ENCODE measurements around the gene CA10.

Gene CA10

GRCh38 chr17:52158450-52159042 is at the start of gene CA10:
TSS of gene CA10 (minus strand) at chr17:52158714.
- Histone ChIP-seq H3K4me1 (ENCODE audit: control insufficient read depth, insufficient read depth, low read length) (no peaks in the 10 kb centered on the region), H3K27me3 (ENCODE audit: control insufficient read depth, insufficient read depth, low read length) (peaks cover 42% of the 10 kb centered on the region), H3K9ac (ENCODE audit: low read length) (no peak within 1 kb of the TSS), H3K36me3 (ENCODE audit: control insufficient read depth, insufficient read depth, low read length) (no peaks in the 10 kb centered on the region), H3K4me3 (ENCODE audit: low read length) (no peak within 1 kb of the TSS), H3K9me3 (ENCODE audit: control insufficient read depth, low read length) (no peaks in the 10 kb centered on the region)

DNA sequence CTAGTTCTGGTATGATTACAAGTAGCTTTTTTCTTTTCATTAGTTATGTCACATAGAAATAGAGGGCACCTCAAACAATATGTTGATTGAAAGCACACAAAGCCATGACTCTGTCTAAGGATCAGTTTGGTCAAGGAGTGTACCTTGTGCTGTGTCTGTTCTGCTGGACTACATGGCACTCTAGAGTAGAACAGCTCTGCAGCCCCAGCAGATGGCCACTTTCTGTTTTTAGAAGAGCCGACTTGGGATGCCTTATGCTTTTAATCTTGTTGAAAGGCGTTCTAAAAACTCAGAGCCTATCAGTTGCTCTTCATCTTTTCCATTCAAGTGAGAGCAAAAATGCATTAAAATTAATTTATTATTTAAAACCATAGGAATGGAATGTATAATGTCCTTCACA is 49.3 kb upstream of the CA10 start:
- Histone ChIP-seq H3K4me3 (ENCODE audit: low read length) (no peak overlapping the region), H3K27me3 (ENCODE audit: control insufficient read depth, insufficient read depth, low read length) (no peaks in the 10 kb centered on the region), H3K4me1 (ENCODE audit: control insufficient read depth, insufficient read depth, low read length) (no peaks in the 10 kb centered on the region), H3K9me3 (ENCODE audit: control insufficient read depth, low read length) (no peaks in the 10 kb centered on the region), H3K9ac (ENCODE audit: low read length) (no peak overlapping the region), H3K36me3 (ENCODE audit: control insufficient read depth, insufficient read depth, low read length) (no peaks in the 10 kb centered on the region)

DNA sequence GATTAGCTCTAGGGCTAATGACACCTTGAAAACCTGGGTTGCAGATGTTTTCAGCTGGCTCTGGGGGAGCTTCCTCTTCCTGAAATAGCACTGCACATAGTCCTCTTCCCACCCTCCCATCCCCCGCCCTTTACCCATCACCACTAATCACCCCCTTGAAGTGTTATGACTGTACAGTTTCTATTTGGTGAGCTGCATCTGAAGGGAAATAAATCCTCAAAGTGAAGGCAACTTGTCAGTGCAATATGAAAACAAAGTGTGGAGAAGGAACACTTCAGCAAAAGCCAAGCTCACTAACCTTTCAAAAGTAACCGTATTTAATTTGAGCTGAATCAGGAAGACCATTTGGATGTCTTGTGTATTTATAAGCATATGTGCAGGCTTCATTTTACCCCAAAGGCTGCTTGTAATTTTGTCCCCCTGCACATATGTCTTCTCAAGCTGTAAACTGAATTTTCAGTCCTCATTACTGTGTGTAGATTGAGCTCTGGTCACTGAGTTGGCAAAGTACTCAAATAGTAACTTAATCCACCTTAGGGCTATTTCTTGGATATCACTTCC is 44.1 kb upstream of the CA10 start:
- Histone ChIP-seq H3K9ac (ENCODE audit: low read length) (no peak overlapping the region), H3K4me1 (ENCODE audit: control insufficient read depth, insufficient read depth, low read length) (no peaks in the 10 kb centered on the region), H3K9me3 (ENCODE audit: control insufficient read depth, low read length) (no peaks in the 10 kb centered on the region), H3K36me3 (ENCODE audit: control insufficient read depth, insufficient read depth, low read length) (no peaks in the 10 kb centered on the region), H3K27me3 (ENCODE audit: control insufficient read depth, insufficient read depth, low read length) (no peaks in the 10 kb centered on the region), H3K4me3 (ENCODE audit: low read length) (no peak overlapping the region)

DNA sequence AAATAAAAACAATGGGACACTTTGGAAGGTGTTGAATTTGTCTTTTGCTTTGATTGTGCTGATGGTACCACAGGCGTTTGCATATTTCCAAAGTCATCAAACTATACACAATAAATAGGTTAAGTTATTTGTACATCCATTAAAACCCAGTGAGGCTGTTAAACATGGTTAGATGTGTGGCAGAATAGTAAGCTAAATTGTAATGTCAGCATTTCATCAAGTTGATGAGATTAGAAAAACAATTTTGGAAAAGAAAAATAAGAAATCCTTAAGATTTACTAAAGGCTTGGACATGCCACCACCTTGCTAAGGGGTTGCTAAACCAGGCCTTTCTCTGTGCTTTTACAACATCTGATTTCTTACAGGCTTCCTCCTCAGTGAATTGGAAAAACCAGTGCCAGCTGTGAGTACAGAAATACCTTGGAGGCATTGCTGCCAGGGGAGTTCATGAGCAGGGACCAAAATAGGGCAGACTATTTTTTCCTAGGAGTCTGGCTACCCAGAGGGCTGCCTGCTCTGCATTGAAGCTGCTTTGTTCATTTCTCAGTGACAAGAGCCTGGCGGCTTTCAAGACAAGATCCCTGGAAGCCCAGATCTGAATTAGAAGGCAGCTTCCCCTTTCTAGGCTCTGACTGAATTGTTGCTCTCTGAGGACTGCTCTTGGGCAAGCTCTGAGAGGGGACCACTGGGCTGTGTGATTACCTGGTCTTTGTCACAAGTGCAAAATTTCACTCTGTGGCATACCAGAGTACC is 43.4 kb upstream of the CA10 start:
- no peaks in the 10 kb centered on the region for H3K4me1 ChIP-seq (ENCODE audit: control insufficient read depth, insufficient read depth, low read length)
- H3K9me3 ChIP-seq (ENCODE audit: control insufficient read depth, low read length), result no peaks in the 10 kb centered on the region
- H3K36me3 ChIP-seq (ENCODE audit: control insufficient read depth, insufficient read depth, low read length), result no peaks in the 10 kb centered on the region
- H3K9ac ChIP-seq (ENCODE audit: low read length), result no peak overlapping the region
- no peaks in the 10 kb centered on the region for H3K27me3 ChIP-seq (ENCODE audit: control insufficient read depth, insufficient read depth, low read length)
- H3K4me3 ChIP-seq (ENCODE audit: low read length), result no peak overlapping the region

- Histone ChIP-seq H3K9ac (ENCODE audit: low read length) (no peak overlapping the region), H3K27me3 (ENCODE audit: control insufficient read depth, insufficient read depth, low read length) (no peaks in the 10 kb centered on the region), H3K9me3 (ENCODE audit: control insufficient read depth, low read length) (no peaks in the 10 kb centered on the region), H3K36me3 (ENCODE audit: control insufficient read depth, insufficient read depth, low read length) (no peaks in the 10 kb centered on the region), H3K4me3 (ENCODE audit: low read length) (no peak overlapping the region), H3K4me1 (ENCODE audit: control insufficient read depth, insufficient read depth, low read length) (no peaks in the 10 kb centered on the region)
These were observed 33.0 kb upstream of the CA10 start for GRCh38 chr17:52191491-52191890.

DNA sequence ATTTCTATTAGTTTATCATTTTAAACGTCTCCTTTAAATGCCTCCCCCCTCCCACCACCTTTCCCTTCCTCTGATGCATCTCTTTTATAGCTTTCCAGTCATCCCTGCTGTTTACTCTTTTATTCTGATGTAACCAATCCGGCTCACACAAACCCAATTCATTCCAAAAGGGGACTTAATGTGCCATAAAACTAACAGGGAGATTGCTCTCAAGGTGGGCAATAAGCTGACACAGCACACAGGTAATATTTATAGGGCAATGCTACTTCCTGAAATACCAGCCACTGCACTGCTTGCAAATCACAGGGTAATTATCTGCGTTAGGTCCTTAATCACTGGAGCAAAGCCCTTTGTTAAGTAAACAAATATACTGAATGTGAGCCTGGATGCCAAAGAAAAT is 23.3 kb upstream of the CA10 start:
- H3K4me1 ChIP-seq (ENCODE audit: control insufficient read depth, insufficient read depth, low read length), result no peaks in the 10 kb centered on the region
- no peaks in the 10 kb centered on the region for H3K36me3 ChIP-seq (ENCODE audit: control insufficient read depth, insufficient read depth, low read length)
- no peaks in the 10 kb centered on the region for H3K27me3 ChIP-seq (ENCODE audit: control insufficient read depth, insufficient read depth, low read length)
- H3K9ac ChIP-seq (ENCODE audit: low read length), result no peak overlapping the region
- no peaks in the 10 kb centered on the region for H3K9me3 ChIP-seq (ENCODE audit: control insufficient read depth, low read length)
- H3K4me3 ChIP-seq (ENCODE audit: low read length), result no peak overlapping the region

- Histone ChIP-seq H3K27me3 (ENCODE audit: control insufficient read depth, insufficient read depth, low read length) (no peaks in the 10 kb centered on the region), H3K9me3 (ENCODE audit: control insufficient read depth, low read length) (no peaks in the 10 kb centered on the region), H3K4me3 (ENCODE audit: low read length) (no peak overlapping the region), H3K9ac (ENCODE audit: low read length) (no peak overlapping the region), H3K36me3 (ENCODE audit: control insufficient read depth, insufficient read depth, low read length) (no peaks in the 10 kb centered on the region), H3K4me1 (ENCODE audit: control insufficient read depth, insufficient read depth, low read length) (no peaks in the 10 kb centered on the region)
These were observed 19.5 kb upstream of the CA10 start for GRCh38 chr17:52178012-52178411.

DNA sequence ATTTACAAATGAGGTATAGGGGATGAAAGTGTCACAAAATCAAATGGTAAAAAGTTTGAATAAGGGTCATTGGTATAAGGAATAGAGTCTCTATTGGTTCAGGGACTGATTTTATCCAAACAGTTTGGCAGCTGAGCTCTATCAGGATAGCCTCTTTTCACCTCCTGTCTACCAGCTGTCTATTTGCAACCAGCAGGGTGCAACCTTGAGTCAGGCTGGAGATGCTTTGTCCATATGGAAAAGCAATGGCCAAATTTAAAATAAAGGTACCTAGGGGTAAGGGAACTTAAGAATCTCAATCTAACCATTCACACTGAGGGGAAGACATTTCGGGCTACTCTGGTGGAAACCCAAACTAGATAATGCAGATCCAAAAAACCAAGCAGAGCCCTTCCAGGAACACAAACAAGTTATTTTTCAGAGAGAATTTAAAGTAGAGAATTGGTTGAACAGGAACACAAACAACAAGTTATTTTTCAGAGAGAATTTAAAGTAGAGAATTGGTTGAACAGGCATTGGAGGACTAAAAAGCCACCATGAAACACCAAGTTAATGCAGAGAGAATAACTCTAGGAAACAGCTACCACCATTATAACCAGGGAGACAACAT is 12.6 kb upstream of the CA10 start:
- Histone ChIP-seq H3K9ac (ENCODE audit: low read length) (no peak overlapping the region), H3K4me1 (ENCODE audit: control insufficient read depth, insufficient read depth, low read length) (no peaks in the 10 kb centered on the region), H3K4me3 (ENCODE audit: low read length) (no peak overlapping the region), H3K9me3 (ENCODE audit: control insufficient read depth, low read length) (no peaks in the 10 kb centered on the region), H3K27me3 (ENCODE audit: control insufficient read depth, insufficient read depth, low read length) (no peaks in the 10 kb centered on the region), H3K36me3 (ENCODE audit: control insufficient read depth, insufficient read depth, low read length) (no peaks in the 10 kb centered on the region)

DNA sequence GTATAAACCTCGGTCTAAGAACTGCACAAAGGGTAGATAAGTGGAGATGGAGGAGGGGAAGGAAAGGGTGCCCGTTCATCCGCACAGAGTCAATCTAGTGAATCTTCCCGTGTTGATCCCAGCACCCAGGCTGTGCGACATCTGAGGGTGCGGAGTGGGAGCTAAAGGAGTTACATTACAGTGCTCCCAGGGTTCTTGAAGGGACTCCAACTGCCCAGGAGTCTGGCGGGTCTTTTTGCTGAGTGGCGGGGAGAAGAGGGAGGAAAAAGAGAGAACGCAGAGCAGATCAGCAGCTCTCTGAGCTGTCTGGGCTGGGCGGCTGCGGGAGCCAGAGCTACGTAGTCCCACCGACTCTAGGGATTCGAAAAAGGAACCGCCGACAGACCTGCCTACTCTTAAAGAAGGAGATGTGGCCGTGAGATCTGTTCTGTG is 1.6 kb upstream of the CA10 start:
- Histone ChIP-seq H3K9ac (ENCODE audit: low read length) (no peak overlapping the region), H3K36me3 (ENCODE audit: control insufficient read depth, insufficient read depth, low read length) (no peaks in the 10 kb centered on the region), H3K9me3 (ENCODE audit: control insufficient read depth, low read length) (no peaks in the 10 kb centered on the region), H3K27me3 (ENCODE audit: control insufficient read depth, insufficient read depth, low read length) (peaks cover 42% of the 10 kb centered on the region), H3K4me1 (ENCODE audit: control insufficient read depth, insufficient read depth, low read length) (no peaks in the 10 kb centered on the region), H3K4me3 (ENCODE audit: low read length) (no peak overlapping the region)

- H3K9me3 ChIP-seq (ENCODE audit: control insufficient read depth, low read length), result no peaks in the 10 kb centered on the region
- no peak overlapping the region for H3K4me3 ChIP-seq (ENCODE audit: low read length)
- H3K4me1 ChIP-seq (ENCODE audit: control insufficient read depth, insufficient read depth, low read length), result no peaks in the 10 kb centered on the region
- H3K9ac ChIP-seq (ENCODE audit: low read length), result no peak overlapping the region
- no peaks in the 10 kb centered on the region for H3K36me3 ChIP-seq (ENCODE audit: control insufficient read depth, insufficient read depth, low read length)
- H3K27me3 ChIP-seq (ENCODE audit: control insufficient read depth, insufficient read depth, low read length), result peaks cover 42% of the 10 kb centered on the region
These were observed 977 bp upstream of the CA10 start for GRCh38 chr17:52159246-52160135.

- Histone ChIP-seq H3K9me3 (ENCODE audit: control insufficient read depth, low read length) (no peaks in the 10 kb centered on the region), H3K4me3 (ENCODE audit: low read length) (no peak overlapping the region), H3K4me1 (ENCODE audit: control insufficient read depth, insufficient read depth, low read length) (no peaks in the 10 kb centered on the region), H3K9ac (ENCODE audit: low read length) (no peak overlapping the region), H3K36me3 (ENCODE audit: control insufficient read depth, insufficient read depth, low read length) (no peaks in the 10 kb centered on the region), H3K27me3 (ENCODE audit: control insufficient read depth, insufficient read depth, low read length) (peaks cover 42% of the 10 kb centered on the region)
These were observed 688 bp downstream of the CA10 start for GRCh38 chr17:52157603-52158449.

Measured in mucosa of stomach (tissue), 1 donor.